ENCODE results near the gene MORN4. TPM values are rescaled to one million over a fixed set of nuclear protein-coding genes. Genes with fewer than 3 reads are reported as not detected.
A peak's percentile ranks its signal among the peaks of the same experiment; 100 is the strongest.

MORN4 gene
- total and polyA plus RNA-seq, 2 of the 13 experiments (the other 11 are each of a cell fraction or from before 2014, with no cell fraction given), result 3.4 to 9.1 TPM

DNA sequence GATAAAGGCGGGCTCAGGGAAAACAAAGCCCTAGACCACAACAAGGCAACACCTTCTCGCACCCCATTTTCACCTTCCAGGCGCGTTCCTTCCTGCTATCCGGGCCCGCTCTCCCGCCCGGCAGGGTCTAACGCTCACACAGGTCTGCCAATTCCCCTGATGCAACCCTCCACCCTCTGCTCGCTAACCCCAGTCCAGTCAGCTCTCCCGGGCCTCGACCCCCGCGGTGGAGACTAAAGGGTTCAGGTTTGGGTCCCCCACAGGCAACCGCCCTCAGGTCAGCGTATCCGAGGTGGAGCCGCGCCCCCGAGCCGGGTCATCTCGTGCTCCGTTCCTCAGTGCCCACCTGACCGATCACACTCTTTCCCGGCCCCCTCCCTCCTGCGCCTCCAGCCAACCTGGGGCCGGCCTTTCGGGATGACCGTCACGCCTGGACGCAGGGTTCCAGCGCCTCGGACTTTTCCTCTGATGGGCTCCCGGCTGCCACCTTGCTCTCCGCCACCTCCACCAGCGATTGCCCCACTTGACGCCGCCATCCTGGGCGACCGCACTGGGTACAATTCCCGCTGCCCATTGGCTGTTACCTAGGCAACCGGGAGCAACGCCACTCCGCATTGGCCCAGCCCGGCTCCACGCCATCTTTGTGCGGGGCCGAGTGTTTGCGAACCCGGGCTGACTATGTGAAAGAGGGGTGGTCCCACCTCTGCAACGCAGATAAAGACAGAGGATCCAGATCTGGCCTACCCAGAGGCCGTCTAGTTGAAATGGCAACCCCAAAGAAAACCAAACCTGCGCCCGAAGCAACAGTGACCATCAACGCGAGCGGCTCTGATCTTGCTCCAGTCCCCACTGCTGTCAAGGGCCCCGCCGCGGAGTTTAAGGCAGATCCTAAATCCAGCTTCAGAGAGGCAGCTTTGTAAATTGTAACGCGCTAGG is at the start of gene MORN4 (continued):
- TF ChIP-seq NFATC3 (CRISPR knock-in tag; IDR thresholded peaks at IDR 0.05), result 0 out of 2 replicates have a peak, but pooled peaks have one; percentile 52
- TF ChIP-seq, protein P1, sequence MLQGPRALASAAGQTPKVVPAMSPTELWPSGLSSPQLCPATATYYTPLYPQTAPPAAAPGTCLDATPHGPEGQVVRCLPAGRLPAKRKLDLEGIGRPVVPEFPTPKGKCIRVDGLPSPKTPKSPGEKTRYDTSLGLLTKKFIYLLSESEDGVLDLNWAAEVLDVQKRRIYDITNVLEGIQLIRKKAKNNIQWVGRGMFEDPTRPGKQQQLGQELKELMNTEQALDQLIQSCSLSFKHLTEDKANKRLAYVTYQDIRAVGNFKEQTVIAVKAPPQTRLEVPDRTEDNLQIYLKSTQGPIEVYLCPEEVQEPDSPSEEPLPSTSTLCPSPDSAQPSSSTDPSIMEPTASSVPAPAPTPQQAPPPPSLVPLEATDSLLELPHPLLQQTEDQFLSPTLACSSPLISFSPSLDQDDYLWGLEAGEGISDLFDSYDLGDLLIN (CRISPR knock-in tag; IDR thresholded peaks at IDR 0.05; ENCODE audit: borderline replicate concordance), result no peak
- TF ChIP-seq CHD2 (IDR thresholded peaks at IDR 0.05; ENCODE audit: low read depth, low read length), result no peak
- TF ChIP-seq ZNF430 (CRISPR knock-in tag; IDR thresholded peaks at IDR 0.05), result no peak
- no peak for TF ChIP-seq HNF4G (IDR thresholded peaks at IDR 0.05; ENCODE audit: borderline replicate concordance, low read depth, low read length)
- TF ChIP-seq HNF4G (CRISPR knock-in tag; IDR thresholded peaks at IDR 0.05; ENCODE audit: borderline replicate concordance, low read depth), result no peak; the same call in 1 of the 2 replicates
- TF ChIP-seq HOXA5 (CRISPR knock-in tag; IDR thresholded peaks at IDR 0.05), result peak; percentile 39; the same call in 1 of the 2 replicates
- no peak for TF ChIP-seq ZBTB8A (CRISPR knock-in tag; IDR thresholded peaks at IDR 0.05; ENCODE audit: borderline replicate concordance, low read depth)
- TF ChIP-seq ZNF224 (CRISPR knock-in tag; IDR thresholded peaks at IDR 0.05), result no peak
- TF ChIP-seq ATRX (CRISPR knock-in tag; IDR thresholded peaks at IDR 0.05; ENCODE audit: borderline replicate concordance), result no peak
- TF ChIP-seq, protein P2, sequence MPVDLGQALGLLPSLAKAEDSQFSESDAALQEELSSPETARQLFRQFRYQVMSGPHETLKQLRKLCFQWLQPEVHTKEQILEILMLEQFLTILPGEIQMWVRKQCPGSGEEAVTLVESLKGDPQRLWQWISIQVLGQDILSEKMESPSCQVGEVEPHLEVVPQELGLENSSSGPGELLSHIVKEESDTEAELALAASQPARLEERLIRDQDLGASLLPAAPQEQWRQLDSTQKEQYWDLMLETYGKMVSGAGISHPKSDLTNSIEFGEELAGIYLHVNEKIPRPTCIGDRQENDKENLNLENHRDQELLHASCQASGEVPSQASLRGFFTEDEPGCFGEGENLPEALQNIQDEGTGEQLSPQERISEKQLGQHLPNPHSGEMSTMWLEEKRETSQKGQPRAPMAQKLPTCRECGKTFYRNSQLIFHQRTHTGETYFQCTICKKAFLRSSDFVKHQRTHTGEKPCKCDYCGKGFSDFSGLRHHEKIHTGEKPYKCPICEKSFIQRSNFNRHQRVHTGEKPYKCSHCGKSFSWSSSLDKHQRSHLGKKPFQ (CRISPR knock-in tag; IDR thresholded peaks at IDR 0.05; ENCODE audit: insufficient replicate concordance), result peak; percentile 40
- TF ChIP-seq TEAD3 (CRISPR knock-in tag; optimal IDR thresholded peaks at IDR 0.05; ENCODE audit: borderline replicate concordance), result no peak
- TF ChIP-seq, protein P3, sequence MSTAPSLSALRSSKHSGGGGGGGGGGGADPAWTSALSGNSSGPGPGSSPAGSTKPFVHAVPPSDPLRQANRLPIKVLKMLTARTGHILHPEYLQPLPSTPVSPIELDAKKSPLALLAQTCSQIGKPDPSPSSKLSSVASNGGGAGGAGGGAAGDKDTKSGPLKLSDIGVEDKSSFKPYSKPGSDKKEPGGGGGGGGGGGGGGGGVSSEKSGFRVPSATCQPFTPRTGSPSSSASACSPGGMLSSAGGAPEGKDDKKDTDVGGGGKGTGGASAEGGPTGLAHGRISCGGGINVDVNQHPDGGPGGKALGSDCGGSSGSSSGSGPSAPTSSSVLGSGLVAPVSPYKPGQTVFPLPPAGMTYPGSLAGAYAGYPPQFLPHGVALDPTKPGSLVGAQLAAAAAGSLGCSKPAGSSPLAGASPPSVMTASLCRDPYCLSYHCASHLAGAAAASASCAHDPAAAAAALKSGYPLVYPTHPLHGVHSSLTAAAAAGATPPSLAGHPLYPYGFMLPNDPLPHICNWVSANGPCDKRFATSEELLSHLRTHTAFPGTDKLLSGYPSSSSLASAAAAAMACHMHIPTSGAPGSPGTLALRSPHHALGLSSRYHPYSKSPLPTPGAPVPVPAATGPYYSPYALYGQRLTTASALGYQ (CRISPR knock-in tag; IDR thresholded peaks at IDR 0.05), result no peak
- peak; percentile 73 for TF ChIP-seq CEBPB (IDR thresholded peaks at IDR 0.05; ENCODE audit: borderline replicate concordance, low read depth, low read length)
- no peak for TF ChIP-seq U2AF1 (optimal IDR thresholded peaks at IDR 0.05; ENCODE audit: low read depth, low read length)
- TF ChIP-seq ZSCAN12 (CRISPR knock-in tag; IDR thresholded peaks at IDR 0.05), result no peak
- TF ChIP-seq YEATS4 (CRISPR knock-in tag; IDR thresholded peaks at IDR 0.05; ENCODE audit: borderline replicate concordance), result 0 out of 2 replicates have a peak, but pooled peaks have one; percentile 42
- TF ChIP-seq ZNF816 (CRISPR knock-in tag; IDR thresholded peaks at IDR 0.05; ENCODE audit: borderline replicate concordance), result no peak
- no peak for TF ChIP-seq ZNF460 (CRISPR knock-in tag; IDR thresholded peaks at IDR 0.05; ENCODE audit: borderline replicate concordance)
- no peak for TF ChIP-seq ZNF790 (CRISPR knock-in tag; IDR thresholded peaks at IDR 0.05; ENCODE audit: borderline replicate concordance)
- peak; percentile 17 to 46; a peak in 1 of 4 replicates for TF ChIP-seq POLR2A (IDR thresholded peaks at IDR 0.05; ENCODE audit: insufficient read depth in 1 of 2, low read depth in 2 of 2, low read length in 2 of 2)
- no peak for TF ChIP-seq KLF9 (CRISPR knock-in tag; IDR thresholded peaks at IDR 0.05; ENCODE audit: low read depth)
- TF ChIP-seq ZNF234 (CRISPR knock-in tag; conservative IDR thresholded peaks at IDR 0.05), result no peak
- TF ChIP-seq TAF15 (IDR thresholded peaks at IDR 0.05; ENCODE audit: low read depth, low read length, poor library complexity, severe bottlenecking), result no peak
- TF ChIP-seq, protein P4, sequence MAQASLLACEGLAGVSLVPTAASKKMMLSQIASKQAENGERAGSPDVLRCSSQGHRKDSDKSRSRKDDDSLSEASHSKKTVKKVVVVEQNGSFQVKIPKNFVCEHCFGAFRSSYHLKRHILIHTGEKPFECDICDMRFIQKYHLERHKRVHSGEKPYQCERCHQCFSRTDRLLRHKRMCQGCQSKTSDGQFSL (CRISPR knock-in tag; IDR thresholded peaks at IDR 0.05), result no peak
- no peak for TF ChIP-seq CCDC6 (CRISPR knock-in tag; IDR thresholded peaks at IDR 0.05)

Data from HepG2 (cell line).